Anterior cingulate cortex (tissue), 58 donors: ENCODE results near the gene ZFP69B.
"Not testable (repeated sequence)": the region's sequence is repeated elsewhere in the genome, so short reads cannot be mapped to it uniquely, and the experiment has no call there.

Source experiments
- DNase-seq, 58 donors: peaks; one replicate each; lab custom pipeline; 2025; lab: John Stamatoyannopoulos, UW

The ZFP69B gene

GRCh38 chr1:40435471-40435870 lies 14.8 kb upstream of the ZFP69B start:
- no peak for DNase-seq

GRCh38 chr1:40435876-40436275 lies 14.4 kb upstream of the ZFP69B start:
- no peak for DNase-seq

GRCh38 chr1:40438391-40439015 lies 11.8 kb upstream of the ZFP69B start:
- DNase-seq: peak in 4 of 58 donors; percentile 2 to 3 (median 2)

- no peak for DNase-seq
Observed at GRCh38 chr1:40439247-40439646, 11.0 kb upstream of the ZFP69B start.

GRCh38 chr1:40450495-40451237 lies 390 bp downstream of the ZFP69B start:
- peak in 43 of 58 donors; percentile 1 to 71 (median 33) for DNase-seq

GRCh38 chr1:40451238-40451585 lies 936 bp downstream of the ZFP69B start:
- no peak for DNase-seq

GRCh38 chr1:40454873-40455272 lies 4.6 kb downstream of the ZFP69B start:
- DNase-seq: no peak

GRCh38 chr1:40462956-40463590 lies 12.8 kb downstream of the ZFP69B start:
- no peak for DNase-seq

GRCh38 chr1:40469327-40469726 lies 19.1 kb downstream of the ZFP69B start:
- DNase-seq: no peak

- no peak for DNase-seq
Observed at GRCh38 chr1:40475268-40475667, 25.0 kb downstream of the ZFP69B start.

DNA sequence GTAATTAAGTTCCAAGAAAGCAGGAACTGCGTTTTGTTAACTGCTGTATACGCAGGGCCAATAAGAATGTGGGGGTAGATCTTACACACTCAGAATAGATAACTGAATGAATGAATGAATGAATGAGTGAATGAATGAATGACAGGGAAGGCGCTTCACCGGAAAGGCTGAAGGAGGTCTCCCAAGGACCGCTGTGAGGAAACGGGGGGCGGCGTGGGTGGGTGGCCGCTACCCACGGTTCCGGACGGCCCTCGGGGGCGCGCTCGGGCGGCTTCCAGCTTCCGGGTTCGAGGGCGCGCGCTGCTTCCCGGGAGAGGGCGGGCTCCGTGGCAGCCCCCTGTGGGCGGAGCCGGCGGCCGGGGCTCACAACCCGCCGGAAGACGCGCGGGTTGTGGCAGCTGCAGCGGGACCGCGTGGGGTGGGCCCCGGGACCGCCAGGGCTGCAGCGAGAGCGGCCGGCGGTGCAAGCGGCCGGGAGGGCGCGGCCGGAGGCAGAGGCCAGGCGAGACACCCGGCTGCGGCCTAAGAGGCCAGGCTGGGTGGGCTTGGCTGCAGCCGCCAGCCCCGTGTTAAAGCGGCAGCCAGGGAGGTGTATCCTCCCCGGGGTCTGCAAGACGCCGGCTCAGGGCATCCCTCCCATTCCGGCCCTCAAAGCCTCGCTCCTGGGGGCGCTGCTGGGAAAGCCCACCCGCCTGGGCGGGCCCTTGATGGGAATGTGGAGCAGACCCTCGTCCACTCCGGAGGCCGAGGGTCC lies 26.8 kb downstream of the ZFP69B start, which contains the start of gene ZFP69:
TSS of gene ZFP69 (plus strand) at position 367 of the 754 bp plus-strand sequence. CDS start 2,072 bp downstream, outside the sequence.
- peak in 42 of 58 donors; percentile 7 to 57 (median 32) for DNase-seq

- DNase-seq: peak in 7 of 58 donors; percentile 9 to 34 (median 22)
Observed at GRCh38 chr1:40477678-40478053, 27.4 kb downstream of the ZFP69B start.

GRCh38 chr1:40478276-40478675 lies 28.0 kb downstream of the ZFP69B start:
- DNase-seq: peak in 1 of 58 donors; percentile 6

- DNase-seq: no peak
Observed at GRCh38 chr1:40479156-40479555, 28.9 kb downstream of the ZFP69B start.

DNA sequence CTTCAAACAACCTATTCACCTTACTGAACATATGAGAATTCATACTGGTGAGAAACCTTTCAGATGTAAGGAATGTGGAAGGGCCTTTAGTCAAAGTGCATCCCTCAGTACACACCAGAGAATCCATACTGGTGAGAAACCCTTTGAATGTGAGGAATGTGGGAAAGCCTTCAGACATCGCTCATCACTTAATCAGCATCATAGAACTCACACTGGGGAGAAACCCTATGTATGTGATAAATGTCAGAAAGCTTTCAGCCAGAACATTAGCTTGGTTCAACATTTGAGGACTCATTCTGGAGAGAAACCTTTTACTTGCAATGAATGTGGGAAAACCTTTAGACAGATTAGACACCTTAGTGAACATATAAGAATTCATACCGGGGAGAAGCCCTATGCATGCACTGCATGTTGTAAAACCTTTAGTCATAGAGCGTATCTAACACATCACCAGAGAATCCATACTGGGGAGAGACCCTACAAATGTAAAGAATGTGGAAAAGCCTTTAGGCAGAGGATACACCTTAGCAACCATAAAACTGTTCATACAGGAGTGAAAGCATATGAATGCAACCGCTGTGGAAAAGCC lies 45.1 kb downstream of the ZFP69B start:
- no peak for DNase-seq

- not testable (repeated sequence) for DNase-seq
Observed at GRCh38 chr1:40502651-40503050, 52.4 kb downstream of the ZFP69B start.

DNA sequence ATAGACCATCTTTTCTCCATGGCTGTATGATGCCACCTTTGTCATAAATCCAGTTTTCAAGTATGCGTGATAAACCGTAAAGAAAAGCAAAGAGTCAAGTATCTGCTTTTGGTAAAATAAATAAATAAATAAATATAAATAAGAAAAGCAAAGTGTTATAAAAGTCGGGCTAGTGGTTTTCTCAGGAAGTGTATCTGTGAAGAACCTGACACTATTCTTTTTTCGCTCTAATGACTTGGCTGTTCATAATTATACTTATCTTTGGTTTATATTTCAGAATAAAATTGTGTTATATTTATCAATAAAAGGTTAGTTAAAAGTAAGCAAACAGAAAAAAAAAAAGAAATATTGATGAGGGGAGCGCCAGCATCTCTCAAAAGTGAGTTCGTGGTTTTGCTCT lies 57.7 kb downstream of the ZFP69B start:
- no peak for DNase-seq

GRCh38 chr1:40508375-40509341 lies 58.4 kb downstream of the ZFP69B start, which contains the start of gene EXO5:
TSS of gene EXO5 (plus strand) at chr1:40508767. CDS start at chr1:40514545, 5,778 bp downstream.
- peak in 57 of 58 donors; percentile 8 to 82 (median 61) for DNase-seq
